Duodenal mucosa (tissue), 2 donors: Measurements from ENCODE around the gene PTK6.
"Not testable (repeated sequence)": the region's sequence is repeated elsewhere in the genome, so short reads cannot be mapped to it uniquely, and the experiment has no call there.

ENCODE experiments used
- H3K27ac ChIP-seq: one replicate; pipeline ENCODE4 v1.7.0; 2013; ENCODE audit warnings: low read depth, low read length
- H3K27me3 ChIP-seq, 2 donors: one replicate each; pipeline ENCODE4 v1.7.0; 2013; ENCODE audit warnings: low read length in 2 of 2, control low read depth in 1 of 2; ENCODE audit not compliant: insufficient read depth in 2 of 2, control insufficient read depth in 1 of 2
- H3K36me3 ChIP-seq, 2 donors: one replicate each; pipeline ENCODE4 v1.7.0; 2013; ENCODE audit warnings: low read length in 2 of 2, control low read depth in 1 of 2; ENCODE audit not compliant: insufficient read depth in 2 of 2, control insufficient read depth in 1 of 2
- H3K4me1 ChIP-seq, 2 donors: one replicate each; pipeline ENCODE4 v1.7.0; 2013; ENCODE audit warnings: low read length in 2 of 2, control low read depth in 1 of 2; ENCODE audit not compliant: insufficient read depth in 2 of 2, control insufficient read depth in 1 of 2
- H3K4me3 ChIP-seq, 2 donors: one replicate each; pipeline ENCODE4 v1.7.0; 2013; ENCODE audit warnings: low read length in 2 of 2, low read depth in 1 of 2
- H3K9ac ChIP-seq, 2 donors: one replicate each; pipeline ENCODE4 v1.7.0; 2013; ENCODE audit warnings: low read length in 2 of 2, low read depth in 1 of 2
- H3K9me3 ChIP-seq, 2 donors: one replicate each; pipeline ENCODE4 v1.7.0; 2013; ENCODE audit warnings: low read length in 2 of 2, control low read depth in 1 of 2; ENCODE audit not compliant: control insufficient read depth in 1 of 2

The PTK6 gene

GRCh38 chr20:63576311-63576710 lies 39.1 kb upstream of the PTK6 start:
- Histone ChIP-seq H3K27ac (no peak overlapping the region), H3K9me3 (no peaks in the 10 kb centered on the region), H3K9ac (no peak overlapping the region), H3K36me3 (no peaks in the 10 kb centered on the region), H3K4me1 (peaks cover 11 to 22% of the 10 kb centered on the region in 2 donors), H3K4me3 (no peak overlapping the region), H3K27me3 (peaks cover 14 to 28% of the 10 kb centered on the region in 2 donors)

- Histone ChIP-seq H3K9me3 (no peaks in the 10 kb centered on the region), H3K4me3 (peak overlapping the region in 1 of 2 donors; percentile 63), H3K27ac (no peak overlapping the region)
These were observed 37.9 kb upstream of the PTK6 start for GRCh38 chr20:63574829-63575743.

GRCh38 chr20:63574156-63574828 lies 37.1 kb upstream of the PTK6 start, which contains the start of gene HELZ2:
Gene HELZ2, minus strand, starts transcription at chr20:63574239. Its CDS starts 1,854 bp downstream, at chr20:63572385.
- Histone ChIP-seq H3K9me3 (no peaks in the 10 kb centered on the region), H3K27me3 (peaks cover 14 to 19% of the 10 kb centered on the region in 2 donors), H3K9ac (peak within 1 kb of the TSS; percentile 84 to 89), H3K4me1 (peaks cover 11 to 22% of the 10 kb centered on the region in 2 donors), H3K36me3 (no peaks in the 10 kb centered on the region), H3K4me3 (peak within 1 kb of the TSS; percentile 78 to 84), H3K27ac (no peak within 1 kb of the TSS)

More at GRCh38 chr20:63574829-63575743, 37.9 kb upstream of the PTK6 start:
- Histone ChIP-seq H3K36me3 (no peaks in the 10 kb centered on the region), H3K9ac (peak overlapping the region in 1 of 2 donors; percentile 45), H3K4me1 (peaks cover 11 to 22% of the 10 kb centered on the region in 2 donors), H3K27me3 (peaks cover 14 to 25% of the 10 kb centered on the region in 2 donors)

- peaks cover 11 to 27% of the 10 kb centered on the region in 2 donors for H3K4me1 ChIP-seq
- no peak overlapping the region for H3K27ac ChIP-seq
- peak overlapping the region; percentile 78 to 84 for H3K4me3 ChIP-seq
- H3K9ac ChIP-seq: peak overlapping the region; percentile 84 to 89
- no peaks in the 10 kb centered on the region for H3K9me3 ChIP-seq
- H3K36me3 ChIP-seq: no peaks in the 10 kb centered on the region
- peaks cover 14 to 15% of the 10 kb centered on the region in 2 donors for H3K27me3 ChIP-seq
These were observed 36.5 kb upstream of the PTK6 start for GRCh38 chr20:63573647-63574131.

GRCh38 chr20:63572788-63573646 lies 35.8 kb upstream of the PTK6 start:
- peaks cover 11 to 33% of the 10 kb centered on the region in 2 donors for H3K4me1 ChIP-seq
- H3K4me3 ChIP-seq: peak overlapping the region; percentile 78 to 84
- no peaks in the 10 kb centered on the region for H3K36me3 ChIP-seq
- peaks cover 9 to 10% of the 10 kb centered on the region in 2 donors for H3K27me3 ChIP-seq
- H3K9me3 ChIP-seq: no peaks in the 10 kb centered on the region
- peak overlapping the region; percentile 84 to 89 for H3K9ac ChIP-seq
- H3K27ac ChIP-seq: no peak overlapping the region

GRCh38 chr20:63572071-63572787 lies 35.1 kb upstream of the PTK6 start:
- Histone ChIP-seq H3K9me3 (no peaks in the 10 kb centered on the region), H3K27ac (no peak overlapping the region), H3K36me3 (no peaks in the 10 kb centered on the region), H3K4me3 (no peak overlapping the region), H3K27me3 (peaks cover 5% of the 10 kb centered on the region in 2 donors), H3K9ac (no peak overlapping the region), H3K4me1 (peaks cover 11 to 31% of the 10 kb centered on the region in 2 donors)

GRCh38 chr20:63571087-63571478 lies 33.9 kb upstream of the PTK6 start:
- H3K27ac ChIP-seq, H3K9me3 ChIP-seq, H3K9ac ChIP-seq, H3K4me3 ChIP-seq, H3K27me3 ChIP-seq, H3K36me3 ChIP-seq: not testable (repeated sequence)
- H3K4me1 ChIP-seq: peaks cover 11 to 31% of the 10 kb centered on the region in 2 donors

- Histone ChIP-seq H3K36me3 (no peaks in the 10 kb centered on the region), H3K4me3 (no peak overlapping the region), H3K27me3 (peaks cover 0 to under 1% of the 10 kb centered on the region in 2 donors), H3K9me3 (no peaks in the 10 kb centered on the region), H3K9ac (no peak overlapping the region), H3K4me1 (peaks cover 11 to 31% of the 10 kb centered on the region in 2 donors), H3K27ac (no peak overlapping the region)
These were observed 33.3 kb upstream of the PTK6 start for GRCh38 chr20:63570281-63571086.
